Lung microvascular endothelial cell (primary cell): Measurements from ENCODE around the gene FOXA1. TPM values are rescaled to one million over a fixed set of nuclear protein-coding genes. Genes with fewer than 3 reads are reported as not detected.

Experiments used
- DNase-seq, 2 donors: peaks; one replicate each; pipeline versions ENCODE4 v3.0.0 to v3.0.0-alpha.2; 2010; ENCODE audit warnings: low read depth in 2 of 2
- total RNA-seq: library from RNA; depleted of rRNA; stranded (reverse); fragments of >200 nt; gene quantifications from 2 replicates; pipeline ENCODE4 v1.2.1, GENCODE V29; 2014

FOXA1 gene
- total RNA-seq, 1 donor from 2014 or later, result not detected

GRCh38 chr14:37602605-37603453, 7.8 kb upstream of the FOXA1 start:
- no peak for DNase-seq

GRCh38 chr14:37601865-37602264, 6.8 kb upstream of the FOXA1 start:
- DNase-seq, result no peak

- DNase-seq, result no peak
These were observed 6.1 kb upstream of the FOXA1 start for GRCh38 chr14:37600880-37601741.

GRCh38 chr14:37599507-37600368, 4.7 kb upstream of the FOXA1 start:
- DNase-seq, result no peak

GRCh38 chr14:37598747-37599506, 3.9 kb upstream of the FOXA1 start:
- no peak for DNase-seq

- no peak for DNase-seq
These were observed 3.1 kb upstream of the FOXA1 start for GRCh38 chr14:37597914-37598746.

GRCh38 chr14:37597538-37597913, 2.5 kb upstream of the FOXA1 start:
- peak; percentile 31 to 33 for DNase-seq

GRCh38 chr14:37596790-37597472, 1.9 kb upstream of the FOXA1 start:
- DNase-seq, result no peak

GRCh38 chr14:37595809-37596621, 966 bp upstream of the FOXA1 start:
- DNase-seq, result peak in 1 of 2 donors; percentile 14

- peak; percentile 82 to 86 for DNase-seq
These were observed 645 bp downstream of the FOXA1 start for GRCh38 chr14:37594238-37594970.

- DNase-seq, result no peak
These were observed 1.4 kb downstream of the FOXA1 start for GRCh38 chr14:37593511-37594237.

- DNase-seq, result no peak
These were observed 2.3 kb downstream of the FOXA1 start for GRCh38 chr14:37592482-37593408.

- no peak for DNase-seq
These were observed 3.0 kb downstream of the FOXA1 start for GRCh38 chr14:37591941-37592481.

GRCh38 chr14:37591311-37591940, 3.6 kb downstream of the FOXA1 start:
- DNase-seq, result no peak
